Measurements from ENCODE around the gene TGFBR1. TPM values are rescaled to one million over a fixed set of nuclear protein-coding genes. Genes with fewer than 3 reads are reported as not detected.
A peak's percentile ranks its signal among the peaks of the same experiment; 100 is the strongest.

The TGFBR1 gene
- total RNA-seq, 1 experiment from 2014 or later: 17.9 TPM

DNA sequence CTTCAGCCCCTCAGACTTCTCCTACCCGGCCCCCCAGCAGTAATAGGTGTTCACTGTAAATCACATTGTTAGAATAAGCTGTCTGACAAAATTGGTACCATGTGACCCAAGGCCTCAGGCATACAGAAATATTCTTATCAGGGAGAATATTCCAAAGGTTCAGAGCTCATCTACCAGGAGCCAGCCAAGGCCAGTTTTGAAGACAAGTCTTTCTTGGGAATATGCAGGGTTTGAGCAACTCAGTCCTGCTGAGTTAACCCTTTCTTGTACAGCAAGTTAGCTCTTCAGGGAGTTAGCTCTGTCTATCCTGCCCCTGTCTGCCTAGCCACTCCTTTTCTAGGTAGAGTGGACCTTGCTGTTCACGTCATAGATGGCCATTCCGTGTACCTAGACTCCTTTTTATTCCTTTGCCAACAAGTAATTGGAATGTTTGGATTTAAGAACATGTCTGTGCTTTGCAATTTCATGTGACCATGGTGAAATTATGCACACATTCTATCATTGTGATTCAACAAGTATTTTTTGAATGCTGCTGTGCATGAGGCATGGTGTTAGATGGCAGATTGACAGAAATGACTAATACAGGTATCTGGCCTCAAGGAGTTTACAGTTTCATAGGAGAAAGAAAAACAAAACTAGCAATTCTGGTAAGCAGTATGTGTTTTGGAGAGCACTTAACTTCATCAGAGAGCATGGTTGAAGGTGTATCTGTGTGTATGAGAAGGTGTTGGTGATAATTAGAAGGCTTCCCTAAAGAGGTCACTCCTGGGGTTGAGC, 22.6 kb downstream of the TGFBR1 start:
- no peak overlapping the region for H3K9ac ChIP-seq (ENCODE audit: low read length)
- no peaks in the 10 kb centered on the region for H3K9me2 ChIP-seq (replicated peaks; ENCODE audit: insufficient read depth, low read length)
- no peak overlapping the region for H3K4me2 ChIP-seq (ENCODE audit: low read depth, low read length, poor library complexity, severe bottlenecking)
- peaks cover 6% of the 10 kb centered on the region for H3K4me1 ChIP-seq (ENCODE audit: low read length)
- no peaks in the 10 kb centered on the region for H3K27me3 ChIP-seq (ENCODE audit: low read length)
- H3K36me3 ChIP-seq (ENCODE audit: insufficient read depth, low read length): no peaks in the 10 kb centered on the region
- H3K27ac ChIP-seq (ENCODE audit: low read length): no peak overlapping the region
- no peak overlapping the region for H2AFZ ChIP-seq (ENCODE audit: low read length)
- no peak for DNase-seq
- H3K9me3 ChIP-seq (ENCODE audit: low read length): no peaks in the 10 kb centered on the region
- H3K79me2 ChIP-seq (ENCODE audit: low read length): 0 out of 2 replicates have a peak, but pooled peaks cover 3% of the 10 kb centered on the region
- no peaks in the 10 kb centered on the region; the same call in 1 of the 2 replicates for H4K20me1 ChIP-seq (ENCODE audit: insufficient read depth, low read depth, low read length)
- no peak overlapping the region for H3K4me3 ChIP-seq (ENCODE audit: low read length)

DNA sequence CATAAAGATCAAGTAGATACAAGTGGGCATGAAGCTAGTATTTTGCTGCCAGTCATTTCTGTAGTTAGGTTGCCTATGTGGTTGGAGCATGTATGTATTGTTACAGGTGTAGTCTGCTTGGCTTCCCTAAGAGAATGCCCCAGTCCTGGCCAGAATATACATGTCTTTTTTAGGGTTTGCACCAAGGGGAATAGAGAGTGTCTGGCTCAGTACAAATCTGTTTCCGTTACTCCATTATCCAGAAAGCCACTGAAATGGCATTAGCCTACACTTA, 23.2 kb downstream of the TGFBR1 start:
- no peaks in the 10 kb centered on the region for H3K9me2 ChIP-seq (replicated peaks; ENCODE audit: insufficient read depth, low read length)
- H3K9ac ChIP-seq (ENCODE audit: low read length): no peak overlapping the region
- no peaks in the 10 kb centered on the region; the same call in 1 of the 2 replicates for H4K20me1 ChIP-seq (ENCODE audit: insufficient read depth, low read depth, low read length)
- DNase-seq: no peak
- H3K27me3 ChIP-seq (ENCODE audit: low read length): no peaks in the 10 kb centered on the region
- H3K36me3 ChIP-seq (ENCODE audit: insufficient read depth, low read length): no peaks in the 10 kb centered on the region
- no peaks in the 10 kb centered on the region for H3K9me3 ChIP-seq (ENCODE audit: low read length)
- 0 out of 2 replicates have a peak, but pooled peaks cover 3% of the 10 kb centered on the region for H3K79me2 ChIP-seq (ENCODE audit: low read length)
- no peak overlapping the region for H3K27ac ChIP-seq (ENCODE audit: low read length)
- H2AFZ ChIP-seq (ENCODE audit: low read length): no peak overlapping the region
- H3K4me2 ChIP-seq (ENCODE audit: low read depth, low read length, poor library complexity, severe bottlenecking): no peak overlapping the region
- no peak overlapping the region for H3K4me3 ChIP-seq (ENCODE audit: low read length)
- H3K4me1 ChIP-seq (ENCODE audit: low read length): peaks cover 6% of the 10 kb centered on the region

DNA sequence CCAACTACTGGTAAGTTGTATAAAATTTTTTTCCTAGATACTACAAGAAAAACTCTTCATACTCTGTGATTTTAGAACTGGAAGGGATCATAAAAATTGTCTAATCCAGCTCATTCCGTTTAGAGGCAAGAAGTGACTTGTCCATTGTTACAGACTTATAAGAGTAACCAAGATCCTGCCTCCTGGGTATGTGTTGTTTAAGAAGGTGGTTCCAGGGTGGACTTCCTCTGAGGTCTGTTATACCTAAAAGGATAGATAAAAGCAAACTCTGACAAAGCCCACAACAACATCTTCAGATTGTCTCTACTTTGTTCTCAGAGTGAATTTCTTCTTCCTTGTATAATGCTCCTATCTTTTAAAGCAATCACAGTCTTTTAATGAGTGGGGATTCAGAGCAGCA, 24.2 kb downstream of the TGFBR1 start:
- no peak for DNase-seq
- no peaks in the 10 kb centered on the region for H3K27me3 ChIP-seq (ENCODE audit: low read length)
- no peak overlapping the region for H3K27ac ChIP-seq (ENCODE audit: low read length)
- H3K4me1 ChIP-seq (ENCODE audit: low read length): peaks cover 6% of the 10 kb centered on the region
- no peaks in the 10 kb centered on the region for H3K36me3 ChIP-seq (ENCODE audit: insufficient read depth, low read length)
- H2AFZ ChIP-seq (ENCODE audit: low read length): no peak overlapping the region
- 0 out of 2 replicates have a peak, but pooled peaks cover 3% of the 10 kb centered on the region for H3K79me2 ChIP-seq (ENCODE audit: low read length)
- H3K4me3 ChIP-seq (ENCODE audit: low read length): no peak overlapping the region
- no peaks in the 10 kb centered on the region for H4K20me1 ChIP-seq (ENCODE audit: insufficient read depth, low read depth, low read length)
- H3K9ac ChIP-seq (ENCODE audit: low read length): no peak overlapping the region
- no peaks in the 10 kb centered on the region for H3K9me3 ChIP-seq (ENCODE audit: low read length)
- no peak overlapping the region for H3K4me2 ChIP-seq (ENCODE audit: low read depth, low read length, poor library complexity, severe bottlenecking)
- H3K9me2 ChIP-seq (replicated peaks; ENCODE audit: insufficient read depth, low read length): no peaks in the 10 kb centered on the region

- no peak overlapping the region for H3K4me2 ChIP-seq (ENCODE audit: low read depth, low read length, poor library complexity, severe bottlenecking)
These were observed 25.2 kb downstream of the TGFBR1 start for GRCh38 chr9:99130069-99130468.

DNA sequence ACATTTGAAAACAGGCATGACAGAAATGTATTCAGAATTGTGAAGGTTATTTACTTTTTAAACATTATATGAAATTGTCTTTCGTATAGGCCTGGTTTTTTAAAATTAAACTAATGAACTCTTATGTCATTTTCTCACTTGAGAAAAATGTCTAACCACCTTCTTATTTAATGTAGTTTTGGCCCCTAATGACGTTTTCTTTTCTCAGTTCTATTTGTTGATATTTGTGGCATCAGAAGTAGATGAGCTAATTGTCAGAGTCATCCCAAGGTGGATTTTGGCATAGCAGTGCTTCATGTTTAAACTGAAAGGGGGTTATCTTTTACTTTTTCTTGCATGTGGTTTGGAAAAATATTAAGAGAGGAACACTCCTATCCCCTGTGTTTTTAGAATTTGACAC, 28.2 kb downstream of the TGFBR1 start:
- Histone ChIP-seq H4K20me1 (ENCODE audit: insufficient read depth, low read depth, low read length) (no peaks in the 10 kb centered on the region), H3K4me3 (ENCODE audit: low read length) (no peak overlapping the region), H3K27ac (ENCODE audit: low read length) (no peak overlapping the region), H3K4me2 (ENCODE audit: low read depth, low read length, poor library complexity, severe bottlenecking) (no peak overlapping the region), H3K4me1 (ENCODE audit: low read length) (peaks cover 25% of the 10 kb centered on the region), H3K27me3 (ENCODE audit: low read length) (no peaks in the 10 kb centered on the region), H3K9ac (ENCODE audit: low read length) (no peak overlapping the region), H3K9me3 (ENCODE audit: low read length) (no peaks in the 10 kb centered on the region), H3K79me2 (ENCODE audit: low read length) (no peaks in the 10 kb centered on the region), H2AFZ (ENCODE audit: low read length) (no peak overlapping the region), H3K36me3 (ENCODE audit: insufficient read depth, low read length) (no peaks in the 10 kb centered on the region), H3K9me2 (replicated peaks; ENCODE audit: insufficient read depth, low read length) (no peaks in the 10 kb centered on the region)
- no peak for DNase-seq

More at GRCh38 chr9:99130069-99130468, 25.2 kb downstream of the TGFBR1 start:
- Histone ChIP-seq H3K9ac (ENCODE audit: low read length) (no peak overlapping the region), H3K27me3 (ENCODE audit: low read length) (no peaks in the 10 kb centered on the region), H3K36me3 (ENCODE audit: insufficient read depth, low read length) (no peaks in the 10 kb centered on the region), H2AFZ (ENCODE audit: low read length) (no peak overlapping the region), H3K4me3 (ENCODE audit: low read length) (no peak overlapping the region), H3K4me1 (ENCODE audit: low read length) (peaks cover 9% of the 10 kb centered on the region), H3K27ac (ENCODE audit: low read length) (no peak overlapping the region), H3K9me2 (replicated peaks; ENCODE audit: insufficient read depth, low read length) (no peaks in the 10 kb centered on the region), H4K20me1 (ENCODE audit: insufficient read depth, low read depth, low read length) (no peaks in the 10 kb centered on the region), H3K9me3 (ENCODE audit: low read length) (no peaks in the 10 kb centered on the region), H3K79me2 (ENCODE audit: low read length) (0 out of 2 replicates have a peak, but pooled peaks cover 3% of the 10 kb centered on the region)
- no peak for DNase-seq

- Histone ChIP-seq H3K9ac (ENCODE audit: low read length) (no peak overlapping the region), H3K4me3 (ENCODE audit: low read length) (no peak overlapping the region), H2AFZ (ENCODE audit: low read length) (no peak overlapping the region), H3K4me1 (ENCODE audit: low read length) (peaks cover 23% of the 10 kb centered on the region), H3K36me3 (ENCODE audit: insufficient read depth, low read length) (no peaks in the 10 kb centered on the region), H3K27ac (ENCODE audit: low read length) (no peak overlapping the region), H4K20me1 (ENCODE audit: insufficient read depth, low read depth, low read length) (no peaks in the 10 kb centered on the region), H3K4me2 (ENCODE audit: low read depth, low read length, poor library complexity, severe bottlenecking) (no peak overlapping the region), H3K9me2 (replicated peaks; ENCODE audit: insufficient read depth, low read length) (no peaks in the 10 kb centered on the region), H3K79me2 (ENCODE audit: low read length) (no peaks in the 10 kb centered on the region), H3K27me3 (ENCODE audit: low read length) (no peaks in the 10 kb centered on the region), H3K9me3 (ENCODE audit: low read length) (no peaks in the 10 kb centered on the region)
- no peak for DNase-seq
These were observed 30.0 kb downstream of the TGFBR1 start for GRCh38 chr9:99134893-99135341.

DNA sequence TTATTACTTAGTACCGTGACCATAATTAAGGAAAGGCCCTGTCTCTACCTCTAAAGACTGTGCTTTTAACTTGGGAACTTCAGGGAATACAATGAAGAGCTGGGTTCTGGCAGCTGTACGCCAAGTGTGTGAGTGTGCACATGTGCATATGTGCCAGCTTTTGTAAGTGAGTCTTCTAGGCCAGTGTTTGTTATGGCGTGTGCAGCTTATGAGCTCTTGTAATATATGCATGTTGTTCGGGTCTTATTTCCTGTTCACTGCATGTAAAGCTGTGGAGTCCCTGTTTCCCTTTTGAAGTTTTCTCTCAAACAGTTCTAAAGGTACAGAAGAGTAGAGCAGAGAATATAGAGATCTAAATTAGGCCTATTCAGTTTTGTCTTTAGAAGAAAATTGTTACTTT, 30.5 kb downstream of the TGFBR1 start:
- DNase-seq: no peak
- Histone ChIP-seq H3K79me2 (ENCODE audit: low read length) (no peaks in the 10 kb centered on the region), H3K4me1 (ENCODE audit: low read length) (peaks cover 19% of the 10 kb centered on the region), H3K9me2 (replicated peaks; ENCODE audit: insufficient read depth, low read length) (no peaks in the 10 kb centered on the region), H3K4me3 (ENCODE audit: low read length) (no peak overlapping the region), H3K36me3 (ENCODE audit: insufficient read depth, low read length) (no peaks in the 10 kb centered on the region), H3K9ac (ENCODE audit: low read length) (no peak overlapping the region), H3K9me3 (ENCODE audit: low read length) (no peaks in the 10 kb centered on the region), H3K27me3 (ENCODE audit: low read length) (no peaks in the 10 kb centered on the region), H3K27ac (ENCODE audit: low read length) (no peak overlapping the region), H4K20me1 (ENCODE audit: insufficient read depth, low read depth, low read length) (no peaks in the 10 kb centered on the region), H3K4me2 (ENCODE audit: low read depth, low read length, poor library complexity, severe bottlenecking) (no peak overlapping the region), H2AFZ (ENCODE audit: low read length) (no peak overlapping the region)

- Histone ChIP-seq H3K27ac (ENCODE audit: low read length) (no peak overlapping the region), H3K4me2 (ENCODE audit: low read depth, low read length, poor library complexity, severe bottlenecking) (peak overlapping the region; percentile 6)
These were observed 32.3 kb downstream of the TGFBR1 start for GRCh38 chr9:99137225-99137624.

More at GRCh38 chr9:99137225-99137624, 32.3 kb downstream of the TGFBR1 start:
- Histone ChIP-seq H2AFZ (ENCODE audit: low read length) (no peak overlapping the region), H3K36me3 (ENCODE audit: insufficient read depth, low read length) (no peaks in the 10 kb centered on the region), H3K4me3 (ENCODE audit: low read length) (no peak overlapping the region), H3K4me1 (ENCODE audit: low read length) (peaks cover 19% of the 10 kb centered on the region), H3K9me2 (replicated peaks; ENCODE audit: insufficient read depth, low read length) (no peaks in the 10 kb centered on the region), H3K9ac (ENCODE audit: low read length) (no peak overlapping the region), H3K9me3 (ENCODE audit: low read length) (no peaks in the 10 kb centered on the region), H4K20me1 (ENCODE audit: insufficient read depth, low read depth, low read length) (no peaks in the 10 kb centered on the region), H3K79me2 (ENCODE audit: low read length) (no peaks in the 10 kb centered on the region), H3K27me3 (ENCODE audit: low read length) (no peaks in the 10 kb centered on the region)
- DNase-seq: no peak
